Stimulated activated CD4-positive, alpha-beta T cell treated with anti-CD3 and anti-CD28 coated beads, Interleukin-4, amount 100 ng/mL, for 1 hour (primary cell): ENCODE measurements around the gene CPAMD8.
"Not testable (repeated sequence)": the region's sequence is repeated elsewhere in the genome, so short reads cannot be mapped to it uniquely, and the experiment has no call there.

Experiments
- DNase-seq: peaks from one replicate; pipeline ENCODE4 v3.0.0-alpha.2; 2020

Gene CPAMD8

DNA sequence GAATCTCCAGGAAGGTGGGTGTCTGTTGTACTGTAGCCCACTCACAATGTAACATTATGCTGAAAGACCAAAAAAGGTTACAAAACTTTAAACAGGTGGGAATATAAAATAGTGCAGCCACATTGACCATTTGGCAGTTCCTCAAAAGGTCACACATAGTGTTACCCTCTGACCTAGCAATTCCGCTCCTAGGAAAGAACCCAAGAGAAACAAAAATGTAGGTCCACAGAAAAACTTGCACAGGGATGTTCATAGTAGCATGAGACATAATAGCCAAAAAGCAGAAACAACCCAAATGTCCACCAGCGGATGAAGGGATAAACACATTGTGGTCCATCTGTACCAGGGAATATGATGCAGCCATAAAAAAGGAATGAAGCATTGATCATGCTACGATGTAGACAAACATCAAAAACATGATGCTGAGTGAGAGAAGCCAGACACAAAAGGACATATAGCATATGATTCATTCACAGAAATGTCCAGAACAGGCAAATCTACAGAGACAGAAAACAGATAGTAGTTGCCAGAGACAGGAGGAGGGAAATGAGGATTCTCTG is 27.9 kb downstream of the CPAMD8 start:
- no peak for DNase-seq

DNA sequence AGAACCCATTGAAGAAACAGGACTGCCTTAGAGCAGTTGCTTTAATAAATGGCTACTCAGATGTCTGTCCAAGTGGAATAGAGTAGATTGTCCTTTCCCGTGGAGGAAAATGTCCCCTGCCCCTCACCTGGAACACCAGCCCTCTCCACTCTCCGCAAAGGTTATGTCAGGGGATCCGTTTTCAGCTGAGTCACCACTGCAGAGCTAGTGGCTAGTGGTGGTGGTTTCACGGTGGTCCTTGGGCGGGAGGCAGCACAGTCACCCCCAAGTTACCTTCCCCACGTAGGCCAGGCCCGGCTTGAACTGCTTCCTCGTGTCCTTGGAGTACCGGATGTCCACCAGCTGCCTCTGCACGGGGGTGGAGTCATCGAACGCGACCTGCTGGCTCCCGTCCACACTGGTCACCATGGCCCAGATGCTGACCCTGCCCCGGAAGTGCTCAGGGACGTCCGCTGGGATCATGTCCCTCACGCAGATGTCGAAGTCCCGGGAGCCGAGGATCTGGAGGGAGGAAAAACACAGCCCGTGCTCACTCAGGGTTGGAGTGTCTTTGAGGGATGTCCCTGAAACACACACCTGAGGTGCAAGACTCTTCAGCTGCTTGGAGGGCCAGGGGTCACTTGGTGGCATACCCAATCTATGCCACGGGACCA is 29.6 kb downstream of the CPAMD8 start:
- not testable (repeated sequence) for DNase-seq

DNA sequence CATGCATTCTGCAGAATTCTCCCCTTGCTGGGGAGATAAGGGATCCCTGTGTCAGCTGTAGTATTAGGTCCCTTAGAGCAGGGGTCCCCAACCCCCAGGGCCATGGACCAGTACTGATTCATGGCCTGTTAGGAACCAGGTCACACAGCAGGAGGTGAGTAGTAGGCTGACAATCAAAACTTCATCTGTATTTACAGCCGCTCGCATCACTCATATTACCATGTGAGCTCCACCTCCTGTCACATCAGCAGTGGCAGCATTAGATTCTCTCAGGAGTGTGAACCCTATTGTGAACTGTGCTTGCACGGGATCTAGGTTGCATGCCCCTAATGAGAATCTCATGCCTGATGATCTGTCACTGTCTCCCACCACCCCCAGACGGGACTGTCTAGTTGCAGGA is 37.9 kb downstream of the CPAMD8 start:
- no peak for DNase-seq

DNA sequence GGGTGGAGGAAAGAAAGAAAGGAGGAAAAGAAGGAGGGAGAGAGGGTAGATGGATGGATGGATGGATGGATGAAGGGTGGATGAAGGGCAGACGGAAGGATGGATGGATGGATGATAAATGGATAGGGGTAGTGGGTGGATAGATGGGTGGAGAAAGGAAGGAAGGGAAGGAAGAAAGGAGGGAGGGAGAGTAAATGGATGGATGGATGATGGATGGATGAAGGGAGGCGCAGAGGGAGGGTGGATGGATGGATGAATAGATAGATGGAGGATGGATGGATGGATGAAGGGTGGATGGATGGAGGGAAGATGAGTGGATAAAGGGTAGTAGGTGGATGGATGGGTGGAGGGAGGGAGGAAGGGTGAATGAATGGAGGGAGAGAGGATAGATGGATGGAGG is 41.2 kb downstream of the CPAMD8 start:
- no peak for DNase-seq

DNA sequence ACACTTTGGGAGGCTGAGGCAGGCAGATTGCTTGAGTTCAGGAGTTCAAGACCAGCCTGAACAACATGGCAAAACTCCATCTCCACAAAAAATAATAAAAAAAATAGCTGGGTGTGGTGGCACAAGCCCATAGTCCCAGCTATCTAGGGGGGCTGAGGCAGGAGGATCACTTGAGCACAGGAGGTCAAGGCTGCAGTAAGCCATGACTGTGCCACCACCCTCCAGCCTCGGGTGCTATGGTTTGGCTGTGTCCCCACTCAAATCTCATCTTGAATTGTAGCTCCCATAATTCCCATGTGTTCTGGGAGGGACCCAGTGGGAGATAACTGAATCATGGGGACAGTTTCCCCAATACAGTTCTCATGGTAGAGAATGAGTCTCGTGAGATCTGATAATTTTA is 44.0 kb downstream of the CPAMD8 start:
- not testable (repeated sequence) for DNase-seq

DNA sequence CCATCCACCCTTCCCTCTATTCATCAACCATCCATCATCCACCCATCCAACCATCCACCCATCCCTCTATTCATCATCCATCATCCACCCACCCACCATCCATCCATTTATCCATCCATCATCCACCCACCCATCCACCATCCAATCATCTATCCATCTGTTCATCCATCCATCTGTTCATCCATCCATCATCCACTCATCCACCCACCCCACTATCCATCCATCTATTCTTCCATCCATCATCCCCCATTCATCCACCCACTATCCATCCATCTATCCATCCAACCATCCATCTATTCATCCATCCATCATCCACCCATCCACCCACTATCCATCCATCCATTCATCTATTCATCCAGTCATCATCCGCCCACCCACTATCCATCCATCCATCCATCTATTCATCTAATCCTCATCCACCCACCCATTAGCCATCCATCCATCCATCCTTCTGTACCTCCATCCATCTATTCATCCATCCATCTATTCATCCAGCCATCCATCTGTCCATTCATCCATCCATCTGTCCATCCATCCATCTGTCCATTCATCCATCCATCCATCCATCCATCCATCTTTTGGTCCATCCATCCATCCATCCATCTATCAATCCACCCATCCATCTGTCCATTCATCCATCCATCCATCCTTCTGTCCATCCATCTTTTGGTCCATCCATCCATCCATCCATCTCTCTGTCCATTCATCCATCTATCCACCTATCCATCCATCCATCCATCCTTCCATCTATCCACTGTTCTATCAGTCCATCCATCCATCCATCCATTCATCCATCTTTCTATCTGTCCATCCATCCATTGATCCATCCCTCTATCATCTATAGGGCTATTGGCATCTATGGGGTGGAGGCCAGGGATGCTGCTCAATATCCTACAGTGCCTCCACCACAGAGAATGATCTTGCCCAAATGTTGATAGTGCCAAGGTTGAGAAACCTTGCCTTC is 47.5 kb downstream of the CPAMD8 start:
- DNase-seq = no peak

DNA sequence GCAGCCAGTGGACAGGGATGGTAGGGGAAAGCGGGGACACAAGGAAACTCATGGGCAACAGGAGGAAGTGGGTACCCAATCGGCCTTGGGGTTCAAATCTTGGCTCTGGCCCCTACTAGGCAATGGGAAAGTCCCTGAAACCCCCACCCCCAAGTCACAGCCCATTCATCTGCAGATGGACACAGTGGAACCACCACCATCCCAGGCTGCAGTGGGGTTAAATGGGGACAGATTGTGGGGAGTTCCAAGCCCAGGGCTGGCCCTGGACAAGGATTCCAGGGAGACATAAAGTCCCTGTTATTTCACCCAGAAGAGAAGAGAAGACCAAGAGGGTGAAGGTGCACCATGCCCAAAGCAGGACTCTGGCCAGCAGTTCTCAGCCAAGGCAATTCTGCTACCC is 48.5 kb downstream of the CPAMD8 start:
- DNase-seq = no peak

DNA sequence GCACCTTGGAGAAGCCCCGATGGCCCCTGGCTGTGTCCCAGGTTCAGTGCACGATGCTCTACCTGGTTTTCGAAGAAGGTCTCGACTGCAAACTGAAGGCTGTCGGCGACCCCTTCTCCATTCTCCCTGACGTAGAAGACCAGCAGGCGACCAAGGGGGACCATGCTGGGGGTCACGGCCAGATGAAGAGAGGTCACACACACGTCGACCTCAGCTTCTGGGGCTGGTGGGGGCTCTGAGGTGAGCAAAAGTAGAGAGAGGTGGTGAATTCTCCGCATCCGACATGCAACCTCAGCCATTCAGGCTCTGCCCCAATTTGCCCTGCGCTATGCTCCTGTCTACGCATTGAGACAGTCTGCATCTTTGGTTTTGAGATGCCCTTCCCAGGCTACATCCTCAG is 49.3 kb downstream of the CPAMD8 start:
- no peak for DNase-seq

DNA sequence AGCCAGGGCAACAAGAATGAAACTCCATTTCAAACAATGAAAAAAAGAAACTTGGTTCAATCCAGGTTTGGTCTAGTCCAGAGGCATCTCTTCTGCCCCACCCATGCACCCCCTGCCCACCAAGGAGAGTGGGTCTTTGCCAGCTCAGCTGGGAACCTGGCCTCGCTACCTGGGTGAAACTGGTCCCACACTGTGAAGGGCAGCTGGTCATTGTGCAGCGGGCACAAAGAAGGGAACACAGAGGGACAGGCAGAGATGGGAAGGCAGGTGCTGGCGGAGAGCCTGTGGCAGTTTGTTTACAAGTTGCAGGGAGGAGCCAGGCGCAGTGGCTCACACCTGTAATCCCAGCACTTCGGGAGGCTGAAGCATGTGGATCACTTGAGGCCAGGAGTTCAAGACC is 50.2 kb downstream of the CPAMD8 start:
- no peak for DNase-seq

DNA sequence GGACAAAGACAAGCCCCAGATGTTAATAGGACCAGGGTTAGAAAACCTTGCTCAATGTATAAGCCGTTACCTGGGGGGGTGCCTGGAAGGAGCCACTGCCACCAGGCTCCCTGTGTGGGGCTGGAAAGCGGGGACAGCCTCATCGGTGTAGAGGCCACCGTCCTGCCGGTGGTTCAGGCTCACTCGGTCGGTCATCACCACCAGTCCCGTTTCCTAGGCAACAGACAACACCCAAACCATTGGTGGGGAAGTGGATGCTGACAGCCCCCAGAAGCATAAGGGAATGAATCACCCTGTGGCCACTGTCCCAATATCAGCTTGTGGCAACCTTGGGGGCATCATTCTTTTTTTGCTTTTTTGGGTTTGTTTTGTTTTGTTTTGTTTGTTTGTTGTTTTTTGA is 55.8 kb downstream of the CPAMD8 start:
- no peak for DNase-seq

DNA sequence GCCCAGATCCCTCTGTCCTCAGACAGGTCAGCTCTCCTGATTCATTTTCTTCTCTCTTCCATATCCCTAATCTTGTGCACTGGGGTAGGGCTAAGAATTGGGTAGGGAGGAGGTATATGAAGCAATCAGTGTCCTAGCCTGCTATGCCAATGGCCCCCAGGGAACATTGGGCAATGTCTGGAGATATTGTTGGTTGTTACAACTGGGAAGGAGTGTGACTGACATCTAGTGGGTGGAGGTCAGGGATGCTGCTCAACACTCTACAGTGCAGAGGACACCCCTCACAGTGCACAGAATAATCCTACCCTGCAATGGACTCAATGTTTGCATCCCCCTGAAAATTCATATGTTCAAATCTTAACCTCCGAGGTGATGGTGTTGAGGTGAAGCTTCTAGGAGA is 57.5 kb downstream of the CPAMD8 start:
- DNase-seq = no peak

DNA sequence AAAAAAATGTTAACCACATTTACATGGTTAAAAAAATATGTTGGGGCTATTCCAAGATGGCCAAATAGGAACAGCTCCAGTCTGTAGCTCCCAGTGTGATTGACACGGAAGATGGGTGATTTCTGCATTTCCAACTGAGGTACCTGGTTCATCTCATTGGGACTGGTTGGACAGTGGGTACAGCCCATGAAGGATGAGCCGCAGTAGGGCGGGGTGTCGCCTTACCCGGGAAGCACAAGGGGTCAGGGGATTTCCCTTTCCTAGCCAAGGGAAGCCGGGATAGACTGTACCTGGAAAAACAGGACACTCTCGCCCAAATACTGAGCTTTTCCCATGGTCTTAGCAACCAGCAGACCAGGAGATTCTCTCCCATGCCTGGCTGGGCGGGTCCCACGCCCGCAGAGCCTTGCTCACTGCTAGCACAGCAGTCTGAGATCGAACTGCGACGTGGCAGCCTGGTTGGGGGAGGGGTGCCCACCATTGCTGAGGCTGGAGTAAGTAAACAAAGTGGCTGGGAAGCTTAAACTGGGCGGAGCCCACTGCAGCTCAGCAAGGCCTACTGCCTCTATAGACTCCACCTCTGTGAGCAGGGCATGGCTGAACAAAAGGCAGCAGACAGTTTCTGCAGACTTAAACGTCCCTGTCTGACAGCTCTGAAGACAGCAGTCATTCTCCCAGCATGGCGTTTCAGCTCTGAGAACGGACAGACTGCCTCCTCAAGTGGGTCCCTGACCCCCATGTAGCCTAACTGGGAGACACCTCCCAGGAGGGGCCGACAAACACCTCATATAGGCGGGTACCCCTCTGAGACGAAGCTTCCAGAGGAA is 65.4 kb downstream of the CPAMD8 start:
- DNase-seq = not testable (repeated sequence)

DNA sequence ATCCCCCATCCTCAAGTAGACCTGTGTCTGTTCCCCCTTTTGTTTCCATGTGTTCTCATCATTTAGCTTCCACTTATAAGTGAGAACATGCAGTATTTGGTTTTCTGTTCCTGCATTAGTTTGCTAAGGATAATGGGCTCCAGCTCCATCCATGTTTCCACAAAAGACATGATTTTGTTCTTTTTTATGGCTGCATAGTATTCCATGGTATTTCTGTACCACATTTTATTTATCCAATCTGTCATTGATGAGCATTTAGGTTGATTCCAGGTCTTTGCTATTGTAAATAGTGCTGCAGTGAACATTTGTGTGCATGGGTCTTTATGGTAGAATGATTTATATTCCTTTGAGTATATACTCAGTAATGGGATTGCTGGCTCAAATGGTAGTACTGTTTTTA is 68.3 kb downstream of the CPAMD8 start:
- DNase-seq = not testable (repeated sequence)

DNA sequence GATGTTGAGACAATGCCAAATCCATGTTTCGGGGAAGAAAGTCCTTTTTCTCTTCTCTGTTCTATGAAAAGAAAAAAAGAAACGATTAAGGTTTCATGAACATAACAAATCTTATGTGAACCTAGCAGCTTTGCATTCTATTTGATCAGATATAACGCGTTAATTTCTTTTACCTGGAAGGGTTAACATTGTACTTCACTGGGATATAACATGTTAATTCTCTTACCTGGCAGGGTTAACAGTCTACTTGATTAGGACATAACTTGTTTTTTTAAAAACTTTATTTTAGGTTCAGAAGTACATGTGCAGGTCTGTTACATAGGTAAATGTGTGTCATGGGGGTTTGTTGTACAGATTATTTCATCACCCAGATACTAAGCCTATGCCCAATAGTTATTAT is 68.8 kb downstream of the CPAMD8 start:
- DNase-seq = no peak

DNA sequence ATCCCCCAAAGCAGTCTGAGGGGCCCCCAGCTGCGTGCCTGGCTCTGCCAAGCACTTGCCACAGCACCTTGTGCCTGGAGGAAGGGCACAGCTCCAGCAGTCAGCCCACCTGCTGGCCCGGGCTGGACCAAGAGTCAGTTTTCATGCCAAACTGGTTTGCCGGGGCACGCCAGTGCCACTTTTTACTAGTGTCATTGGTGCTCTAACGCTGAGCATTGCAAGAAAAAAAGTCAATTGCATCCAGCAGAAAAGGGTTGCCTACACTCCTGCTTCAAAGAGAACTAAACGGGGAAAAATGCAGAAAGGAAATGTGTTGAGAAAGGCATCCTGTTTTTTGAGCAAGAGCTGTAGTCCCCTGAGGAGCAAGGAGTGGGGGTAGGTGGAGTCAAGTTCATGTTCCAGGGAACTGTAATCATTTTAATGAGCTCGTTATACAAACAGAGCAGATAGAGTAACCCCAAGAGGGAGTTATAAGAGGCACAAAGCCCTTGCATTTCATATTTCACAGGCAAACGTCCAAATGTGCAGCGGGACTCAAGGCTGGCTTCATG is 69.4 kb downstream of the CPAMD8 start:
- DNase-seq = no peak

DNA sequence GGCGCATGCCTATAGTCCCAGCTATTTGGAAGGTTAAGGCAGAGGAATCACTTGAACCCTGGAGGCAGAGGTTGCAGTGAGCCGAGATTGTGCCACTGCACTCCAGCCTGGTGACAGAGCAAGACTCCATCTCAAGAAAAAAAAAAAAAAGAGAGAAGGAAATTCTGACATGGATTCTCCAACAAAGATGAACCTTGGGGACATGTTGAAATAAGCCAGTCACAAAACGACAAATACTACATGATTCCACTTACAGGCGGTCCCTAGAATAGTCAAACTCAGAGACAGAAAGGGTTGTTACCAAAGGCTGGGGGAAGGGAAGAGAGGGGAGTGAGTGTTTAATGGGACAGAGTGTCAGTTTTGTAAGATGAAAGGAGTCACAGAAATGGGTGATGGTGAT is 71.4 kb downstream of the CPAMD8 start:
- DNase-seq = no peak

DNA sequence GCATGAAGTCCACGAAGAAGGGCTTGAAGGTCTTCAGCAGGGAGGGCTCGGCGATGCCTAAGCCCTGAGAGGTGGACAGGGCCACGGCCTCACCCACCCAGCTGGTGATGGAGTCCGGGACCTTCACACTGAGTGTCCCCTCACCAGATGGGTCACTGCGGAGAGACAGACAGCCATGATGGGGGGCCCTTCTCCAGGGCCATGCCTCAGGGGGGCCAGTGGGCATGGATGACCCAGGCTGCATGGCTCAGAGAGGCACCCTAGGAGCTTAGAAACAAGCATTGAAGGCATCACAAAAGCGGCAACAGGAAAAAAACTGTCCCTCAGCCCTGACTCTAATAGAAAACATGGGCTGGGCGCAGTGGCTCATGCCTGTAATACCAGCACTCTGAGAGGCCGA is 74.6 kb downstream of the CPAMD8 start:
- no peak for DNase-seq

DNA sequence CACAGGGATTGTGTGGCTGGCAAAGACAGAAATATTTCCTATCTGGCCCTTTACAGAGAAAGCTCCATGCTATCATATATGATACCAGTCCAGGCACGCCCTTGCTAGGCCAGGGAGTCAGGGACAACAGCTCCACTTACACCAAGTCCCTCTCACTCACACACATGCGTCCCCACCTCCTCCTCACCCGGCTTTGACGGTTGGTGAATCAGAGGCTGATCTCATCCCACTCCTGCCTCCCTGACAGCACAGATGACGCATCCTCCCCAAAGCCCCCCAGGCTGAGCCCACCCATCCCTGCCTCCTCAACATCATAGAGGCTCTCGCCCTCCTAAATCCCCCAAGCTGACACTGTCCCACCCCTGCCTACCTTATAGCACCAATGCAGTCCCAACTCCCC is 75.1 kb downstream of the CPAMD8 start:
- no peak for DNase-seq

DNA sequence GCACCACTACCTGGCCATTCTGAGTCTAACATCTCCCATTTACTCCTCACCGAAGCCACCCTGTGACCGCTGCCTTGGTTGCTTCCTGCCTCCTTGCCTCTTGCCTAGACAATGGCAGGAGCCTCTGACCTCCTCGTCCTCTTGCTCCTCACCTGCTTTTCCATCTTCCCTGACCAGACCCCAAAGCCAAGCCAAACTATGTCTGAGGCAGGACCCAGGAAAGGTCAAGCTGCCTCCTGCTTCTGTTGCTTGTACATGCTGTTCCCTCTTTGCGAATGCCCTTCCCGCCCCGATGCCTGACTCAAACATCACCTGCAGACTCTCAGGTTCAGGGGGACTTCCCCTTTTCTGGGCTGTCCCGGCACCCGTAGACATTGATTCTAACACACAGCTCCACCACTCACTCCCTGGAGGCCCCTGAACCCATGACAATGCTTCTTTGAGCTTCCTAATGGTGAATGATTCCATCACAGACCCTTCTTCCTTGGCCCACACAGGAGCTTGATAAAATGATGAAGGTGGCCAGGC is 77.0 kb downstream of the CPAMD8 start:
- DNase-seq = no peak

DNA sequence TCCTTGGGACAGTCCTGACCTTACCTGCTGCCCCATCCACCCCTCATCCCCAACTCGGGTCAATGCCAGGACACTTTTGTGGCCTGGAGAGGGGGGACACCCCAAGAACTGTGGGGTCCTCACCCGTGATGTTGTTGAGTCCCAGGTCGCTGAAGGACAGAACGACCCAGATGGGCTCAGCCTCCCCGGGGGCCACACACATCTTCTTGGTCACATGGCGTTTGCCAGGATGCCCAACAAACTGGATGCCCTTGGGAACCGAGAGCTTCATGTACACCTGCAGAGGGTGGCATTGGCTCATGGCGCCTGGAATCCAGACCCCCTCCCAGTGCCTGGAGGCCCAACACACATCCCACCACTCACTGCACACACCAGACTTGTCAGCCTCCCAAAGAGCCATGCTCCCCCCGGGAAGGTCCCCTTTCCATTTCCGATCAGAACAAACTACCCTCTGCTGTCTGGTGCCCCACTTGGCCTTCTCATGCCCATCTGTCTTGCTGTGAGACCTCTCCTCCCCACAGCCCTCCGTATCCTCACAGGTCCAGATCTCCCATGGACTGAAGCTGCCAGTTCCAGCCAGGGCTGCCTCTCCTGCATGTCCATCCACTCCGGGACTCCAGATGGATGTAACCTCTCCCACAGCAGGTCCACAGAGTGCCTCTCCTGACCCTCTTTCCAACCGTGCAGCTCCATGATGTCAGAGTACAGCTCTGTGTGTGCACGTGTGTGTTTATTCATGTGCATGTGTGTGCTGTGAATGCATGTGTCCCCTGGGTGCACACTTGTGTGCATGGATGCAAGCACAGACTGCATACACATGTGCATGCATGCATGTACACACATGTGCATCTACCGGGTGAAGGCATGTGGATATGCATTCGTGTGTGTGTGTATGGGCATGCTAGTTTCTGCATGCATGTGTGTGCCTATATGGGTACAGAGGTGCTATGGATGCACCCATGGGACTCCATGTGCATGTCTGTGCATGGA is 79.4 kb downstream of the CPAMD8 start:
- no peak for DNase-seq

DNA sequence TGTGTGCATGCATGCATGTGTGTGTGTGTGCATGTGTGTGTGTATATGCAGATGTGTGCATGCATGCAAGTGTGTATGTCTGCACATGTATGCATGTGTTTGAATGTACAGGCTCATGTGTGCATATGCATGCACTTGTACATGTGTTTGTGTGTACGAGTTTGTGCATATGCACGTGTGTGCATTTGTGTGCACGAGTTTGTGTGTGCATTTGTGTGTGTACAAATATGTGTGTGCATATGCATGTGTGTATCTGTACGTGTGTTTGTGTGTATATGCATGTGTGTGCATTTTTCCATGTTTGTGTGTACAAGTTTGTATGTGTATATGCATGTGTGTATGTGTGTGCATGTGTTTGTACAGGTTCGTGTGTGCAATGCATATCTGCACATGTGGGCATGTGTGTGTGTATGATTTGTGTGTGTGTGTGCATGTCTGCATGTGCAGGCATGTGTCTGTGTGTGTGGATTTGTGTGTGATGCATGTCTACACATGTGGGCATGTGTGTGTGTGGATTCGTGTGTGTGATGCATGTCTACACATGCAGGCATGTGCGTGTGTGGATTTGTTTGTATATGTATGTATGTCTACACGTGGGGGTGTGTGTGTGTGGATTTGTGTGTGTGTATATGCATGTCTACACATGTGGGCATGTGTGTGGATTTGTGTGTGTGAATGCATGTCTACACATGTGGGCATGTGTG is 80.7 kb downstream of the CPAMD8 start:
- DNase-seq = no peak
